GM12873 (cell line): ENCODE results near the gene IGFBP7.

Experiments
- TF ChIP-seq, protein P1 (sequence below): IDR thresholded peaks from 2 replicates; pipeline ENCODE4 v1.5.1; 2012; ENCODE audit warnings: low read depth, mild to moderate bottlenecking, moderate library complexity, low read length, control low read depth; ENCODE audit not compliant: insufficient read depth; ENCODE audit errors: missing control alignments

The IGFBP7 gene

GRCh38 chr4:56999751-57000150, 110.4 kb downstream of the IGFBP7 start:
- TF ChIP-seq, protein P1, sequence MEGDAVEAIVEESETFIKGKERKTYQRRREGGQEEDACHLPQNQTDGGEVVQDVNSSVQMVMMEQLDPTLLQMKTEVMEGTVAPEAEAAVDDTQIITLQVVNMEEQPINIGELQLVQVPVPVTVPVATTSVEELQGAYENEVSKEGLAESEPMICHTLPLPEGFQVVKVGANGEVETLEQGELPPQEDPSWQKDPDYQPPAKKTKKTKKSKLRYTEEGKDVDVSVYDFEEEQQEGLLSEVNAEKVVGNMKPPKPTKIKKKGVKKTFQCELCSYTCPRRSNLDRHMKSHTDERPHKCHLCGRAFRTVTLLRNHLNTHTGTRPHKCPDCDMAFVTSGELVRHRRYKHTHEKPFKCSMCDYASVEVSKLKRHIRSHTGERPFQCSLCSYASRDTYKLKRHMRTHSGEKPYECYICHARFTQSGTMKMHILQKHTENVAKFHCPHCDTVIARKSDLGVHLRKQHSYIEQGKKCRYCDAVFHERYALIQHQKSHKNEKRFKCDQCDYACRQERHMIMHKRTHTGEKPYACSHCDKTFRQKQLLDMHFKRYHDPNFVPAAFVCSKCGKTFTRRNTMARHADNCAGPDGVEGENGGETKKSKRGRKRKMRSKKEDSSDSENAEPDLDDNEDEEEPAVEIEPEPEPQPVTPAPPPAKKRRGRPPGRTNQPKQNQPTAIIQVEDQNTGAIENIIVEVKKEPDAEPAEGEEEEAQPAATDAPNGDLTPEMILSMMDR, result no peak

- TF ChIP-seq, protein P1, result no peak
These were observed 114.7 kb downstream of the IGFBP7 start for GRCh38 chr4:56995525-56995924.

DNA sequence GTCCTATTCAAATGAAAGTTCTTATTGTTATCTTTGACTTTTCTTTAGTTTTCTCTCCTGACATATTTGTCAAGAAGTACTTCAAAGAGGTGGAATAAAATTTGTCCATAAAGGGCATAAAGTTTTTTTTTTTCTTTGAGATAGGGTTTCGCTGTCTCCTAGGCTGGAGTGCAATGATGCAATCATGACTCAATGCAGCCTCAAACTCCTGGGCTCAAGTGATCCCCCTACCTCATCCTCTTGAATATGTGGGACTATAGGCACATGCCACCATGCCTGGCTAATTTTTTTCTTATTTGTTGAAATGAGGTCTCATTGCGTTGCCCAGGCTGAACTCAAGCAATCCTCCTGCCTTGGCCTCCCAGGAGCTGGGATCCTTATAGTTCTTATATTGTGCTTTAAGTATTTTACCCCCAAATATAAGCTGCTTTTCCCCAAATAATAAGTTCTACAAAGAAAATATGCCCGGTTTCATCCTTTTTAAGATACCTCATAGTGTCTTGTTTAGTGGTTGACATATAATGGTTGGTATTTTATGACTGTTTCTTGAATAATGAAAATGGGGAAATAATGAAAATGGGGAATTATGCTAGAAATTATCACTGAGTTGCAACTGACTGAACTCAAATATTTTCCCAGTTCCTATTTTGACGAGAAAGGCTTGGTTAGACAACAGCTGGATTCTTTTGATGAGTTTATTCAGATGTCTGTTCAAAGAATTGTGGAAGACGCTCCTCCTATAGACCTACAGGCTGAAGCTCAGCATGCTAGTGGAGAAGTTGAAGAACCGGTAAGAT, 119.9 kb downstream of the IGFBP7 start:
- TF ChIP-seq, protein P1, result no peak

GRCh38 chr4:56986952-56987351, 123.2 kb downstream of the IGFBP7 start:
- TF ChIP-seq, protein P1, result no peak

GRCh38 chr4:56986192-56986591, 124.0 kb downstream of the IGFBP7 start:
- TF ChIP-seq, protein P1, result no peak

GRCh38 chr4:56981795-56982201, 128.4 kb downstream of the IGFBP7 start:
- TF ChIP-seq, protein P1, result no peak
